ENCODE results near the gene ATP13A5. TPM values are rescaled to one million over a fixed set of nuclear protein-coding genes. Genes with fewer than 3 reads are reported as not detected.

ATP13A5 gene
- total RNA-seq (not detected), polyA plus RNA-seq (not detected)
- long read RNA-seq, donor 1, partial matches to known transcripts, result 0 of 1 reads
- long read RNA-seq, donor 1, other reads (novel, unspliced or antisense), result 1 of 1 reads
- long read RNA-seq, donor 2, result 0 reads
- long read RNA-seq, donor 3, result 0 reads

- intact Hi-C loops (cut with DNase I), result no loop called here
- 58 to 73% (median 67%) methylated on average over 6 of the region's 6 CpGs for WGBS, 4 donors
- H3K27ac ChIP-seq, result no peak within 1 kb of the TSS
- no peak for TF ChIP-seq CTCF (IDR thresholded peaks at IDR 0.05)
- no peaks in the 10 kb centered on the region for H3K27me3 ChIP-seq
- DNase-seq (no peak), ATAC-seq (no peak)
- no peaks in the 10 kb centered on the region for H3K4me1 ChIP-seq
- no peaks in the 10 kb centered on the region for H3K9me3 ChIP-seq
- no peaks in the 10 kb centered on the region for H3K36me3 ChIP-seq
- H3K4me3 ChIP-seq, result no peak within 1 kb of the TSS
Observed at GRCh38 chr3:193378706-193379105, at the start of gene ATP13A5. TSS of gene ATP13A5 (minus strand) at chr3:193378753. CDS start at chr3:193378725, 28 bp downstream.

- Histone ChIP-seq H3K9me3 (peaks cover 0 to 50% (median 18%) of the 10 kb centered on the region in 12 donors), H3K4me1 (no peaks in the 10 kb centered on the region), H3K27me3 (no peaks in the 10 kb centered on the region), H3K27ac (no peak overlapping the region), H3K4me3 (no peak overlapping the region), H3K36me3 (no peaks in the 10 kb centered on the region)
- TF ChIP-seq POLR2A (IDR thresholded peaks at IDR 0.05) (no peak), CTCF (IDR thresholded peaks at IDR 0.05) (no peak)
- intact Hi-C loops (cut with DNase I), result no loop called here
- WGBS, 4 donors, result 90 to 93% (median 90%) methylated on average over 4 of the region's 4 CpGs
- DNase-seq (no peak), ATAC-seq (no peak)
Observed at GRCh38 chr3:193418576-193419373, 40.2 kb upstream of the ATP13A5 start.

- H3K4me3 ChIP-seq, result no peak overlapping the region
- H3K9me3 ChIP-seq, result peaks cover 0 to 49% (median 18%) of the 10 kb centered on the region in 12 donors
- intact Hi-C loops (cut with DNase I), result no loop called here
- ATAC-seq (no peak), DNase-seq (no peak)
- WGBS, 4 donors, result 91 to 94% (median 92%) methylated on average over 2 of the region's 2 CpGs
- H3K27ac ChIP-seq, result no peak overlapping the region
- no peaks in the 10 kb centered on the region for H3K27me3 ChIP-seq
- TF ChIP-seq CTCF (IDR thresholded peaks at IDR 0.05) (no peak), POLR2A (IDR thresholded peaks at IDR 0.05) (no peak)
- no peaks in the 10 kb centered on the region for H3K36me3 ChIP-seq
- H3K4me1 ChIP-seq, result no peaks in the 10 kb centered on the region
Observed at GRCh38 chr3:193416629-193417028, 38.1 kb upstream of the ATP13A5 start.

GRCh38 chr3:193407688-193408087 is 29.1 kb upstream of the ATP13A5 start:
- no peak for DNase-seq
- intact Hi-C loops (cut with DNase I), result no loop called here
- Histone ChIP-seq H3K9me3 (no peaks in the 10 kb centered on the region), H3K36me3 (no peaks in the 10 kb centered on the region), H3K27me3 (no peaks in the 10 kb centered on the region), H3K4me3 (no peak overlapping the region), H3K27ac (no peak overlapping the region), H3K4me1 (no peaks in the 10 kb centered on the region)
- WGBS, 4 donors, result 61 to 89% (median 69%) methylated on average over 1 of the region's 1 CpG
- ATAC-seq, result no peak
- TF ChIP-seq CTCF (IDR thresholded peaks at IDR 0.05), result no peak
- no peak for TF ChIP-seq POLR2A (IDR thresholded peaks at IDR 0.05)
